GM18907 (cell line): ENCODE measurements around the gene CELA2A.

ENCODE experiments used
- ATAC-seq: cut with Tn5 transposase; IDR thresholded peaks from one replicate; pipeline ENCODE4 v1.9.1; 2021; ENCODE audit warnings: mild to moderate bottlenecking, moderate library complexity; ENCODE audit not compliant: unreplicated experiment

CELA2A gene

DNA sequence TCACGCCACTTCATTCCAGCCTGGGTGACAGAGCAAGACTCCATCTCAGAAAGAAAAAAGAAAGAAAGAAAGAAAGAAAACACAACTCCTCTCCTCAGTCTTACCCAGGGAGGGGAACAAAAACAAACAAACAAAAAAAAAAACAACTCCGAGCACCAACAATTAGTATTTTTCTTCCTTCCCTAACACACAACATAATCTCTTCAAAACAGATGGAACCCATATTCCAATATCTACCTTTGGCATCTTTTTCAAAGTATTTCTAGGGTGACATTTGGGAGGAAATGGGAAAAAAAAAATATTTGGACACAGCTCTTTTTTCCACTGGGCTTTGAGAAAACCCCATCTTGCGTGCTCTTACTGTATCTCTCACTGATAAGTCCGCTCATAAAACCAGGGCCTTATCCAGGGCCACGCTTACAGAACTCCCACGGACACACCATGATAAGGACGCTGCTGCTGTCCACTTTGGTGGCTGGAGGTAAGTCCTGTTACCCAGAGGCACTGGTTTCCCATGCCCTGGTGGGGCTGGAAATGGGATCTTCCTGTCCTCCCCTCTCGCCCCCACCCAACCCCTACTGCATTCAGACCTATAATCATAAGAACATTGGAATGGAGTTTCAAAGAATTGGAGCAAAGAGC, at the start of gene CELA2A:
TSS of gene CELA2A (plus strand) at position 420 of the 642 bp plus-strand sequence. CDS start at position 442, 22 bp downstream.
- ATAC-seq: no peak

DNA sequence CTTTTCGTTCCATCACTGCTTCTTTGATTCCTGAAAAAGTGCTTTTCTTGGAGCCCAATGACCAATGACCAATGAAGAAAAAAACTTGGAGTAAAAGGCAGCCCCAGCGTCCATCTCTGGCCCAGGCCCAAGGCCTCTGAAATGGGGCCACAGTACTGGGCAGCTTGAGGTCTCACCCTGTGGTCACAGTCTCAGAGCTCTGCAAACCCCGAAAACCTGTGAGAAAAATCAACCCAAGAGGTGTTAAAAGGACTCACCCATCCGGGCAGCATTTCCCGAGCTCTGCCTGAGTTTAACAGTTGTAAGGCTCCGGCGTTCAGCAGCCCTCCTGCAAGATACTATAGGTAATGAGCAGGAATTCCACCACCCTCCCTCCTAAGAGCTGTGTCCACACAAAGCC, 49.0 kb upstream of the CELA2A start:
- no peak for ATAC-seq

- ATAC-seq: no peak
Observed at GRCh38 chr1:15408890-15409387, 47.6 kb upstream of the CELA2A start.

- peak; percentile 79 for ATAC-seq
Observed at GRCh38 chr1:15409388-15410222, 46.9 kb upstream of the CELA2A start, which contains the start of gene EFHD2. EFHD2 (plus strand) TSS chr1:15409888; CDS start chr1:15409972, 84 bp downstream.

DNA sequence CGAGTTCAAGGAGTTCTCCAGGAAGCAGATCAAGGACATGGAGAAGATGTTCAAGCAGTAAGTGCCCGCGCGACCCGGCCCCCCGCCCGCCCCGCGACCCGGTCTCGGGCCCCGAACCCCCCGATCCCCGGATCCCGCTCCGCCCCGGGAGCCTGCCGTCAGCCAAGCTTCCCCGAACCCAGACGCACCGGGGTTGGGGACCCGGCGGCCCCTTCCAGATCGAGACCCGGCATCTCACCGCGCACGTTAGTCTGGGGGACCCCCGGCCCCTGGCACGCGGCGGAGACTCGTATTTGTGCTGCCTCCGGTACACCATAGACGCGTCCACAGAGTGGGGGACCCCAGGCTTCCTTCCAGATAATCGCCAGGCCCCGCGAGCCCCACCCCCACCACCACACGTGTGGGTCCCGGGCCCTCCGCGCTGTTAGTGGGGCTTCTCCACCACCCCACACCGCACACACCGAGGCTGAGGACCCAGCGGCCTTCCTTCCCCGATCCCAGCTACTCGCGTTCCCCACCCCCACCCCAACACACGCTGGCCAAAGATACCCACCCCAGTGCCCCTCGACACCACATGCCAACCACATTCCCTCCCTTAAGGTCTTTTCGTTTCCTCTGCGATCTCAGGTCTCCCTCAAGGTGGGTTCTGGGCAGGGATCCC, 46.2 kb upstream of the CELA2A start:
- no peak for ATAC-seq

GRCh38 chr1:15410884-15411245, 45.7 kb upstream of the CELA2A start:
- no peak for ATAC-seq

GRCh38 chr1:15411593-15412137, 44.9 kb upstream of the CELA2A start:
- peak; percentile 48 for ATAC-seq

- no peak for ATAC-seq
Observed at GRCh38 chr1:15412175-15412800, 44.2 kb upstream of the CELA2A start.

DNA sequence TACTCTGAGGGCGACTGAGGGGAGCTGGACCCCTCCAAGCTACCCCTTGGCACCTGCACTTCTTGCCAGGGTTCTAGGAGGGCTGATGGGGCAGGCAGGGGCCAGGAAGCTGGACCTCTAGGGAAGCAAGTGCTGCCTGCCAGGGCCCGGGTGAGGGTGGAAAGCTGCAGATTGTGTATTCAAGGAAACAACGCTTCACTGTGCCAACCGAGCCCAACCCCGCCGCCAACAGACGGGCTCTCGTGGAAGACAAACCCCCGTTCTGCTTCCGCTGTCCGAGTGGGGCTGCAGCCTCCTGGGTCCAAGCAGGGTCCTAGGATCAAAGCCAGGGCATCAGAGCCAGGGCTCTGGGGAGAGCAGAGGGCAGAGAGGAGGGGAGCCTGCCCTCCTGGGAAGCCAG, 43.7 kb upstream of the CELA2A start:
- no peak for ATAC-seq

DNA sequence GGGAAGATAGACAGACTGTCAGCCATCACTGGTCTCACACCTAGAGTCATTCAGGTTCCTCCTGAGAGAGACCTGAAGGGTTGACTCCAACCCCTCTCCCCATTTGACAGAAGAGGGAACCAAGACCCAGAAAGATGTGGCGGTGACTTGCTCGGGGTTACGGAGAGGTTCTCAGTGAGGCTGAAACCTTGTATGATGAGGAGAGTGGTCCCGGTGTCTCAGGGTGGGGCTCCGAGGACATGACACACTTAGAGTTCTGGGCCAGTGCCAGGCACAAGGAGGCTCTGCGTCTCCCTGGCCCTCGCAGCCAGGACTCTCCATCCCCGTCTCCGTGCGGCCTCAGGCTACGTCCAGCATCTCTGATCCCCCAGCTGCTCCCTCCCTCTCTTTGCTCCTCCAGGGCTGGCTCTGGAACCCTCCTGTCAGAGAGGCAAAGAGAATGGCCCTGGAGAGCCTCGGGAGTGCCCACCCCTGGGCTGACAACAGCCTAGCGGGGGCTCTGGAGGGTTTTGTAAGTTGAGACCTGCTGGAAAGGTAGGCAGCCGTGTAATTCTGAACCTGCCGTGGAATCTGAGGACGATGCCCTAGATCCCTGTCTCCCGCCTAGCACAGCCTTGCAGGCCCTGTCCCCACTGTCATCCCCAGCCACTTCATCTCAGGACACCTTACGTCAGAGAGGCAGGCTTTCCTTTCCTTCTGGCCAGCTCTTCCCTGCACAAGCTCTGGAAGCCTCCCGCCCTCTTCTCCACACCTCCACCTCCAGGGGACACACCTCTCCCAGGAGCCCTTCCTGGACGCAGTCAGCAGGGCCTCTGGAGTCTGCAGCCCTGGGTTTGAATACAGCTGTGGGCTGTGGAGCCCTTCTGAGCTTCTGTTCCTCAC, 42.7 kb upstream of the CELA2A start:
- no peak for ATAC-seq

DNA sequence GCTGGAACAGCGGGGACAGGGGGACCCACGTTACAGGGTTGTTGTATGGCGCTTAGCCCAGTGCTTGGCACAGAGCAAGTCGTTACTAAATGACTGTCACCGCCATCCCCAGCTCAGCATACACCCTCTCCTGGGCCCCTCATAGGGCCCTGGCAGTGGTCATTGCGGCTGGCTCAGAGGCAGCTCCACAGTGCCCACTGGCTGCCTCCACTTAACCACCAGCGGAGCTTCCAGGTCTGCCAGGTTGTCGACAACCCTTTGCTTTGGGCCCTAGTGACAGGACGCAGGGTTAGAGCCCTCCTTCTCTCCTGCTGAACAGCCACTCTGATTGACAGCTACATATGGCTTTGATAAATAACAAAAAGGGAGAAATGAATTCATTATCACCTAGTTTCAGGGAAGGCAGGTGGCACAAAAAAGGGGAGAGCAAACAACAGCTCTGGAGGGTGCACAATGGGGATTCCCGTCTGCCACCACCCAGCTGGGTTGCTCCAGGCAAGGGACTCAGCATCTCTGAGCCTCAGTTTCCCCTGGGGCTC, 42.0 kb upstream of the CELA2A start:
- no peak for ATAC-seq

- peak; percentile 49 for ATAC-seq
Observed at GRCh38 chr1:15417059-15417934, 39.2 kb upstream of the CELA2A start.

- no peak for ATAC-seq
Observed at GRCh38 chr1:15418806-15419515, 37.6 kb upstream of the CELA2A start.

DNA sequence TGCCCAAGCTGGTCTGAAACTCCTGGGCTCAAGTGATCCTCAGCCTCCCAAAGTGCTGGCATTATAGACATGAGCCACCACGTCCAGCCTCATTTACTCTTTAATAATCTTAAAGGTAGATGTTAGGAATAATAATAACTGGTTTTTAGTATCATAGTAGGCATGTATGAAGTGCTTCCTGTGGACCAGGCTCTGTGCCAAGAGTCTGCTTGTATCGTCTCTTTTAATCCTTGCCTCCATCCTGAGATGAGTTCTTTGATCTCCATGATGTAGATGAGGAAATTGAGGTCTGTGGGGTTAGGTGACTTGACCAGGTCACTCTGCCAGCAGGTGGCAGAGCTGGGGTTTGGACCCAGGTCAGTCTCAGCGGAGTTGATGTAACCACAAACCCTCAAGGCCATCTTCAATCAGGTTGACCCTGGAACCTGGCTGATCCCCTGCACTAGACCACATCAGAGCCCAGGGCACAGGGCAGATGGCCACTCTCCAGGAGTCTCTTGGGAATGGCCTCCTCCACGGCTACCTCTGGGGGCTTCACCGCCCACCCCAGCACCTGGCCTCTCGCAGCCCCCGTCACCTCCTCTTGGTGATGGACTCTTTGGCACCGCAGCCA, 35.6 kb upstream of the CELA2A start:
- no peak for ATAC-seq

DNA sequence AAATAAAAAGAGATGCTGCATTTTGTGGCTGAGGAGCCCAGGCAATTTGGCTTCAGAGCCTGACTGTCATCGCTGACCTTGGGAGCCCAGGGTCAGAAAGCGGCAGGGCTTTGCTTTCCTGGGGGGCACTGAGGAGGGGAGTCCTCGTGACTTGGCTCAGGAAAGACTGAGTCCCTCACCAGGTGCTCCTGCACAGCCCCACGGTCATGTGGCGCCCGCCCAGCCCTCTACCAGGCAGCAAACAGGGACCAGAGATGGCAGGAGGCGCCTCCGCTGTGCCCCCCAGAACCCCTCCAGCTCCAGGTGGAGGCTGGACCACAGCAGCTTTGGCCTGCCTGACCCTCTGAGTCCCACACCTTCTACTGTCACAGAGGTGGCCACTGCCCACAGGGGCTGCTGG, 33.7 kb upstream of the CELA2A start:
- ATAC-seq: no peak

DNA sequence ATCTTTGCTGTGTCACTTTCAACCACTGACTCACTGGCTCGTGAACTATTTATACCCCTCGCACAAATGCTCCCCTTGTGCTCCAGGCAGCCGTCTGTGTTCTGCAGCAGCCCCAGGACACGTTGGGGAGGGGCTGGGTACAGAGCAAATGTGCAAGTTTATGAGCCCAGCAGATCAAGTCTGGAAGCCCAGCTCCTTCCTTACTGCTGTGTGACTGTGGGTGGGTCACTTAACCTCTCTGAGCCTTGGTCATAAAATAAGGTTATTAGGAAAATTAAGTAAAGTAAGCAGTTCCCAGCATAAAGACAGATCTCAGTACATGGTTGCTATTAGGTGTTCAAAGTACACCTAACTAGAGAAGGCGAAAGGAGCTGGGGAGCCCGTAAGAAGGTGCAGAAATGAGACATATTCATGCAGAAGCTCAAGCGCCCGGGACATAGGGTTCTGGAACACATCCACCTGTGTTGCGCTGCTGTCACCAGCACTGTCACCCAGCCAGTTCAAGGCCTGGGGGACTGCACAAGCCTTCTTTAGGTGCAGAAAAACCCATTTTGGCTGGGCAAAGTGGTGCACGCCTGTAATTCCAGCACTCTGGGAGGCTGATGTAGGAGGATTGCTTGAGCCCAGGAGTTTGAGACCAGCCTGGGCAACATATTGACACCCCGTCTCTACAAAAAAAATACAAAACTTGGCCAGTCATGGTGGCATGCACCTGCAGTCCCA, 33.0 kb upstream of the CELA2A start:
- no peak for ATAC-seq

GRCh38 chr1:15424146-15424667, 32.3 kb upstream of the CELA2A start:
- no peak for ATAC-seq
